Lower leg skin (tissue), 4 donors: ENCODE data around the gene ARF4. TPM values are rescaled to one million over a fixed set of nuclear protein-coding genes. Genes with fewer than 3 reads are reported as not detected.

ENCODE experiments used
- DNase-seq, 2 donors: peaks; one replicate each; pipeline ENCODE4 v3.0.0-alpha.2; 2019; ENCODE audit warnings: low spot score in 2 of 2
- H3K4me3 ChIP-seq: fragments of 200-600 bp; sonication (generic); 2 replicates; pipeline ENCODE4 v1.5.1; 2017; ENCODE audit warnings: mild to moderate bottlenecking, low read depth; ENCODE audit not compliant: poor library complexity, severe bottlenecking
- CTCF ChIP-seq, 3 donors: fragments of 450-650 bp; IDR thresholded peaks; one replicate each; pipeline ENCODE4 v1.5.1; 2016; ENCODE audit warnings: antibody characterized with exemption in 3 of 3, mild to moderate bottlenecking in 3 of 3, moderate library complexity in 2 of 3
- POLR2A ChIP-seq, 2 donors: fragments of 450-650 bp; IDR thresholded peaks; one replicate each; pipeline ENCODE4 v1.6.1; 2016 to 2017; ENCODE audit warnings: antibody characterized with exemption in 2 of 2, mild to moderate bottlenecking in 1 of 2, moderate library complexity in 1 of 2
- WGBS, 2 donors: methylation state at CpG; one replicate each; pipeline ENCODE4 v1.1.5; 2018; 5-methylcytosine and 5-hydroxymethylcytosine counted together
- intact Hi-C: fragments of 100-400 bp; cut with DNase I; formaldehyde crosslinking; loops from one replicate; pipeline ENCODE4 v1.15.0; 2023; ENCODE audit warnings: low total_unique reads
- total RNA-seq, 4 donors: library from RNA; depleted of rRNA; stranded (reverse); fragments of >200 nt; gene quantifications; one replicate each; pipeline ENCODE4 v1.1.0, GENCODE V29; 2016

The ARF4 gene
- total RNA-seq, 4 donors from 2014 or later: 39.5 to 61.6 (median 59.2) TPM

GRCh38 chr3:57577801-57578200 is 19.3 kb downstream of the ARF4 start:
- no peak for DNase-seq
- TF ChIP-seq POLR2A (IDR thresholded peaks at IDR 0.05): no peak
- no peak for TF ChIP-seq CTCF (IDR thresholded peaks at IDR 0.05)
- 90 to 93% methylated on average over 9 of the region's 9 CpGs for WGBS, 2 donors
- intact Hi-C loops: no loop called here
- no peak overlapping the region for H3K4me3 ChIP-seq

GRCh38 chr3:57575966-57576626 is 21.0 kb downstream of the ARF4 start:
- TF ChIP-seq POLR2A (IDR thresholded peaks at IDR 0.05) (no peak), CTCF (IDR thresholded peaks at IDR 0.05) (no peak)
- 77 to 79% methylated on average over 3 of the region's 3 CpGs for WGBS, 2 donors
- H3K4me3 ChIP-seq: no peak overlapping the region
- DNase-seq: no peak
- intact Hi-C loops: no loop called here

- H3K4me3 ChIP-seq: no peak overlapping the region
- intact Hi-C loops: no loop called here
- TF ChIP-seq CTCF (IDR thresholded peaks at IDR 0.05) (no peak), POLR2A (IDR thresholded peaks at IDR 0.05) (no peak)
- WGBS, 2 donors: 72 to 77% methylated on average over 3 of the region's 3 CpGs
- DNase-seq: no peak
Observed at GRCh38 chr3:57572096-57572495, 25.0 kb downstream of the ARF4 start.

GRCh38 chr3:57570878-57571277 is 26.3 kb downstream of the ARF4 start:
- intact Hi-C loops: no loop called here

GRCh38 chr3:57569859-57570450 is 27.2 kb downstream of the ARF4 start:
- TF ChIP-seq POLR2A (IDR thresholded peaks at IDR 0.05) (no peak), CTCF (IDR thresholded peaks at IDR 0.05) (no peak)
- no peak overlapping the region for H3K4me3 ChIP-seq
- WGBS, 2 donors: 76 to 77% methylated on average over 6 of the region's 6 CpGs
- DNase-seq: no peak
- intact Hi-C loops: no loop called here

More at GRCh38 chr3:57570878-57571277, 26.3 kb downstream of the ARF4 start:
- TF ChIP-seq CTCF (IDR thresholded peaks at IDR 0.05) (no peak), POLR2A (IDR thresholded peaks at IDR 0.05) (no peak)
- DNase-seq: no peak
- no peak overlapping the region for H3K4me3 ChIP-seq
- WGBS, 2 donors: 97 to 99% methylated on average over 2 of the region's 2 CpGs
